Left lobe of liver (tissue), 2 donors: ENCODE data around the gene HTT. TPM values are rescaled to one million over a fixed set of nuclear protein-coding genes. Genes with fewer than 3 reads are reported as not detected.
"Not testable (repeated sequence)": the region's sequence is repeated elsewhere in the genome, so short reads cannot be mapped to it uniquely, and the experiment has no call there.

Experiments used
- ATAC-seq: fragments of 200-7000 bp; cut with Tn5 transposase; one replicate; pipeline ENCODE4 v1.9.1; 2020; ENCODE audit warnings: mild to moderate bottlenecking, moderate library complexity
- DNase-seq: peaks from one replicate; pipeline ENCODE4 v3.0.0-alpha.2; 2020; ENCODE audit warnings: low spot score
- total RNA-seq: library from RNA; stranded (reverse); gene quantifications from one replicate; pipeline ENCODE4 v1.2.1, GENCODE V29; 2021
- donor health status: DM: no; HTN: no; CAD: no; lungs with moderate emphysema.
- donor health status: DM: no; HTN: yes; CAD: no.

The HTT gene
- total RNA-seq, 1 donor from 2014 or later, result 25.1 TPM

DNA sequence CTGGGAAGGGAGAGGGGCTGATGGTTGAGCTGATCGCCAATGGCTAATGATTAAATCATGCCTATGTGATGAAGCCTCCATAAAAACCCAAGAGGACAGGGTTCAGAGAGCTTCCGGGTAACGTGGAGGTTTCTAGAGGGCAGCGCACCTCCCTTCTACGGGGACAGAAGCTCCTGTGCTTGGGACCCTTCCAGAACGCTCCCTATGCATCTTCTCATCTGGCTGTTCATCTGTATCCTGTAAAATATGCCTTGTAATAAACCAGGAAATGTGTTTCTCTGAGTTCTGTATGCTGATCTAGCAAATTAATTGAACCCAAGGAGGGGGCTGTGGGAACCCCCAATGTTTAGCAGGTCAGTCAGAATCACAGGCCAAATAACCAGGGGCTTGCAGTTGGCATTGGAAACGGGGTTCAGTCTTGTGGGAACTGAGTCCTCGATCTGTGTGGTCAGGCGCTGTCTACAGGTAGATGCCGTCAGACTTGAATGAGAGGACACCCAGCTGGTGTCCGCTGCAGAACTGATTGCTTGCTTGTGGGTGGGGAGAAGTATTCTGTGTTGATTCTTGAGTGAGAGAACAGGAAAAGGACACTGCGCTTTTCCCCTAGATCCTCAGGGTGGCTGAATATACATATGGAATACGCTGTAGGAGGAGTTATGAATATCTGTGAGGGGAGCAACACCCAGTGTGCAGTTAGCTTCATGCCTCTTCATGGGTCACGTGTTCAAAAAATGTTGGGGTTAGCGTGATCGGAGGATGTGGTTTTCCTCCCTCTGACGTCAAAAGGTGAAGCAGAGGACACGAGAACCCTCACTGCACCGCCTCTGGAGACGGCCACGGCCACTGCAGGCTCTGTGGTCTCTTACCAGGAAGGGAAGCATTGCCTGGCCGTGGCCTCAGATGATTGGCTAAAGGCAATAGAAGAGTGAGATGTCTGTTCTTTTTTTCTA, 29.3 kb upstream of the HTT start:
- ATAC-seq, result no peak

GRCh38 chr4:3046162-3046561, 28.3 kb upstream of the HTT start:
- ATAC-seq, result no peak

More for the DNA sequence above, 29.3 kb upstream of the HTT start:
- DNase-seq, result no peak

DNA sequence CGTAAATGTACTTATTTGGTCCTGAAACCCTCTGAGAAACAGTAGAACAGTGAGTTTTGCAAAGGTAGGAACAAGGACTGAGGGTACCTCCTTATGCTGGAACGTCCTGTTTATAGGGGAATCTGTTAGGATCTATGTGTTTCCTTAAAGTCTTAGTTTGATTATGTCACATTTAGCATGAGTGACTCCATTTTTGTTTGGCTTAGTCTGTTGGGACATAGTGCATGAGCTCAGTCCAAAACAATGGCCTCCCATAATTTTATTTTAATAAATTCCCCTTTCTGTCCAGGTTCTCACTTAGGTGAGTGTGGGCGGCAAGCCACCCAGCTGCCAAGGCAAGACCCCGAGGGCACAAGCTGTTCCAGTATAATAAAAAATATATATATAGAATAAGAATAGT, 27.9 kb upstream of the HTT start:
- ATAC-seq (no peak), DNase-seq (no peak)

More at GRCh38 chr4:3046162-3046561, 28.3 kb upstream of the HTT start:
- no peak for DNase-seq

- ATAC-seq (peak; percentile 91), DNase-seq (peak; percentile 71)
Observed at GRCh38 chr4:3047464-3048286, 26.8 kb upstream of the HTT start.

- not testable (repeated sequence) for DNase-seq, ATAC-seq
Observed at GRCh38 chr4:3051141-3051897, 23.2 kb upstream of the HTT start.

DNA sequence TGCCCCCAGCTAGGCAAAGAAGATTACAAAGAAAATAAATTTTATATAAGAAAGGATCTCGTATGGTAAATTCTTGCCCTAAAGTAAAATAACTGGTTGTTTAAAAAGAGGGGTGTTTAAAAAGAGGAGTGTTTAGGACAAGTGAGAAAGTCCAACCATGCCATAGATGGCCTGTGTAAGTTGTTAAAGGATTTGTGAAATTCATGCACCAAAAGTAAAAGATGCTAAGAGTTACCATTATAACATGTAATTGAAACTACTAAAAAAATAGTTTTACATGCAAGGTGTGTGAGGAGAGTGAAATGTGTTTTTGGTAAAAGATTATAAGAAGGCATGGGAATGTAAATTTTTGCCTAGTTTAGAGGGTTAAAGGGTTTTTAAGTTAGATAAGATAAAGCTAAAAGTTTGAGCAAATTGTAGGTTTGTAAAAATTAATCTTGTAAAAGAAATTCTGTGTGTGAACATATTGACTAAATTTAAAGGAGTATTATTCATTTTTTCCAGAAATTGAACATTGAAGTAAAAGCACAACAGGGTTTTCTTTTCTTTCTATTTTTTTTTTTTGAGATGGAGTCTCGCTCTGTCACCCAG, 20.2 kb upstream of the HTT start:
- ATAC-seq (no peak), DNase-seq (no peak)

- no peak for ATAC-seq
- no peak for DNase-seq
Observed at GRCh38 chr4:3059943-3060342, 14.5 kb upstream of the HTT start.

DNA sequence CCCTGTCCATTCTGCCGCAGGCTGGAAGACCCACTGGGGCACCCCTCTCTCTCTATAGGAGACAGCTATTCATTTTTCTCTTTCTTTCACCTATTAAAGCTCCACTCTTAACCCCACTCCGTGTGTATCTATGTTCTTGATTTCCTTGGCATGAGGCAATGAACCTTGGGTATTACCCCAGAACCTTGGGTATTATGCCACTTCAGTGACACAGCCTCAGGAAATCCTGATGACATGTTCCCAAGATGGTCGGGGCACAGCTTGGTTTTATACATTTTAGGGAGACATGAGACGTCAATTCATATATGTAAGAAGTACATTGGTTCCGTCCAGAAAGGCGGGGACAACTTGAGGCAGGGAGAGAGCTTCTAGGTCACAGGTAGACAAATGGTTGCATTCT, 13.5 kb upstream of the HTT start:
- ATAC-seq (no peak), DNase-seq (no peak)

GRCh38 chr4:3062471-3062870, 12.0 kb upstream of the HTT start:
- ATAC-seq, result no peak
- no peak for DNase-seq

DNA sequence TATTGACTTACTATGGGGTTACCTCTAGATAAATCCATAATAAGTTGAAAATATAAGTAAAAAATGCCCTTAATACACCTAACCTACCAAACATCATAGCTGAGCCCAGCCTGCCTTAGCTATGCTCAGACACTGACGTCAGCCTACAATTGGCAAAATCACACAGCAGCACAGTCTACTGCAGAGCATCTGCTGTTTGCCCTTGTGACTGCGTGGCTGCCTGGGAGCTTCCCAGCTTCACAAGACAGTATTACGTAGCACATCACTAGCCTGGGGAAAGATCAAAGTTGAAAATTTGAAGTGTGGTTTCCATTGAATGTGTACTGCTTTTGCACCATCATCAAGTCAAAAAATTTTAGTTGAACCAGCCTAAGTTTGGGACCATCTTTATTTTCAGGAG, 8.9 kb upstream of the HTT start:
- DNase-seq (no peak), ATAC-seq (no peak)

DNA sequence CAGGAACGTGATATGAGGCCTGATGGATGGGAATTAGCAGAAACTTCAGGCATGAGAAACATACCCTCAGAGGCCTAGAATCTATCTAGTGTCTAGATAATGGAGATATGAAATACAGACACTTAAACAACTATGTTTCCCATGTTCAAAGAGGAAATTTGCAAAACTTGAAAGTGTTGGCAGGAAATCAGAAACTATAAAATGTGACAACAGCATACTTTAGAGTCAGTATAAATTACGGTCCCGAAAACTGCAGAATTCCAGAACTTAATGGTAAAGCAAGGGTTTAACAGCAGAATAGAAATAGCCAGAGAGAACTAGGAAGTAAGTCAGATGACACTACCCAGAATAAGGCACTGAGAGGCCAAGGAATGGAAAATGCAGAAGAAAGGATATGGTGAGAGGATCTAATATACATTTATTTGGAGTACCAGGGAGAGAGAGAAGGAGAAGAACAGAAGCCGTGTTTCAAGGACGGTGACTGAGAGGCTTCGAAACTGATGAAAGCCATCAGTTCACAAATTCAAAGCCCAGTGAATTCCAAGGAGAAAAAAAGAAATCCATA, 7.6 kb upstream of the HTT start:
- DNase-seq (no peak), ATAC-seq (no peak)

DNA sequence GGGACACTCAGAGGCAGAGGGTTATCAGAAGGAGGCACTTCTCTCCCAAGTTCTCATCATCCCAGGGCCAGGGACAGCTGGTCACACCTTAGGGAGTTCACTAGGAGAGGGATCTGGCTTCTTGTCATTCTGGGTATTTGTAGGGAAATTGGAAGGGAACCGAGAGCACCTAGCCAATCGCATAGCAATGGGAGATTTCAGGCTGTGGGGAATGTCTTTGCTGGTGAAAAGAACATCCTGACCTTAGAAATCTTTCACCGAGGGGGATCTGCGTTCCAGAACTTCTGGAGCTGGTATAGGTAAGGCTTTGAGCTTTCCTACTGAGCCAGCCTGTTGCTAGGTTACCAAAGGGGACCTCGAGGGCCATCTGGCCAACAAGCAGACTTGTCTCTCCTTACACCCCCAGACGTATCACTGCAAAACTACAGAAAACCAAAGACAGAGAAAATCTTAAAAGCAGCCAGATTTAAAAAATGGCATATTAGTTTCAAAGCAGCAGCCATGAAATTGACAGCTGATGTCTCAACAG, 6.9 kb upstream of the HTT start:
- ATAC-seq (no peak), DNase-seq (no peak)

DNA sequence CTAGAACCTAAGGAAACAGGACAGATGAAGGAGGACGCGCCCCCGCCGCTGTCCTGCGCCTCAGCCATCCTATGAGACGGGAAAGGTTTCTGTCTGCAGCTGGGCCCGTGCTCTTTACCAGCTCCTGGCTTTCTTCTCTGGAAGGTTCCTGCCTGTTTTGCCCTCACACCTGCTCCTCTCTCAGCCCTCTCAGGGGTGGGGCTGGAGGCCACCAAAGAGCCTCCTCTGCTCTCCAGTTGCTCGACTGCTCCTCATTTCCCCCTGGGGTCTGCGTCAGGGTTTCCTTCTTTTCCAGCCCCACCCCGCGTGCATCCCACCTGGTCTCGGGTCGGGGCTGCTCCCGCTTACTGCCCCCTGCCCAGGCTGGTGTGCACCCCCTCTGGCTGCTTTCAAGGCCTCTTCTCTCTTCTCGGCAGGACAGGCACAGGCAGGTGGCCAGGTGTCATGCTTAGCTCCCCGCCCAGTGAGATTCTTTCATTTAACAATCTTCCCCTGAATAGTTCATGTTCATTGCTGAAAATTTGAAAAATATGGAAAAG, 4.8 kb upstream of the HTT start:
- DNase-seq (no peak), ATAC-seq (no peak)

- no peak for DNase-seq
- ATAC-seq, result no peak
Observed at GRCh38 chr4:3070709-3071500, 3.6 kb upstream of the HTT start.

- ATAC-seq (no peak), DNase-seq (no peak)
Observed at GRCh38 chr4:3071811-3072210, 2.7 kb upstream of the HTT start.

DNA sequence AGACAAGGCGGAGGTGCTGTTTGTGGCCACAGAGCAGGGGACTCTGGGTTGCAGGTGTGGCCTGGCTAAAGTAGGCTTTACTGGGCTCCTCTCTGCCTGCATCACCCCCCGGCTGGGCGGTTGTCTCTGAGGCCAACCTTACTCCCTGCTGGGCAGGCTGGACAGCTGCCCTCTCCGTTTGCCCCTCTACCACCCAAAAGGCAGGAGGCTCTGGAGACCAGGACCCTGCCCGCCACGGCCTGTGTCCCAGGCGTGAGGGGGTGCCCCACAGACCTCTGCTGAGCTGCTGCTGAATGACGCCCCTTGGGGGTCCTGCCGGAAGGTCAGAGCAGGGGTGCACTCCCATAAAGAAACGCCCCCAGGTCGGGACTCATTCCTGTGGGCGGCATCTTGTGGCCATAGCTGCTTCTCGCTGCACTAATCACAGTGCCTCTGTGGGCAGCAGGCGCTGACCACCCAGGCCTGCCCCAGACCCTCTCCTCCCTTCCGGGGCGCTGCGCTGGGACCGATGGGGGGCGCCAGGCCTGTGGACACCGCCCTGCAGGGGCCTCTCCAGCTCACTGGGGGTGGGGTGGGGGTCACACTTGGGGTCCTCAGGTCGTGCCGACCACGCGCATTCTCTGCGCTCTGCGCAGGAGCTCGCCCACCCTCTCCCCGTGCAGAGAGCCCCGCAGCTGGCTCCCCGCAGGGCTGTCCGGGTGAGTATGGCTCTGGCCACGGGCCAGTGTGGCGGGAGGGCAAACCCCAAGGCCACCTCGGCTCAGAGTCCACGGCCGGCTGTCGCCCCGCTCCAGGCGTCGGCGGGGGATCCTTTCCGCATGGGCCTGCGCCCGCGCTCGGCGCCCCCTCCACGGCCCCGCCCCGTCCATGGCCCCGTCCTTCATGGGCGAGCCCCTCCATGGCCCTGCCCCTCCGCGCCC, 1.1 kb upstream of the HTT start:
- DNase-seq, result no peak
- ATAC-seq, result no peak

DNA sequence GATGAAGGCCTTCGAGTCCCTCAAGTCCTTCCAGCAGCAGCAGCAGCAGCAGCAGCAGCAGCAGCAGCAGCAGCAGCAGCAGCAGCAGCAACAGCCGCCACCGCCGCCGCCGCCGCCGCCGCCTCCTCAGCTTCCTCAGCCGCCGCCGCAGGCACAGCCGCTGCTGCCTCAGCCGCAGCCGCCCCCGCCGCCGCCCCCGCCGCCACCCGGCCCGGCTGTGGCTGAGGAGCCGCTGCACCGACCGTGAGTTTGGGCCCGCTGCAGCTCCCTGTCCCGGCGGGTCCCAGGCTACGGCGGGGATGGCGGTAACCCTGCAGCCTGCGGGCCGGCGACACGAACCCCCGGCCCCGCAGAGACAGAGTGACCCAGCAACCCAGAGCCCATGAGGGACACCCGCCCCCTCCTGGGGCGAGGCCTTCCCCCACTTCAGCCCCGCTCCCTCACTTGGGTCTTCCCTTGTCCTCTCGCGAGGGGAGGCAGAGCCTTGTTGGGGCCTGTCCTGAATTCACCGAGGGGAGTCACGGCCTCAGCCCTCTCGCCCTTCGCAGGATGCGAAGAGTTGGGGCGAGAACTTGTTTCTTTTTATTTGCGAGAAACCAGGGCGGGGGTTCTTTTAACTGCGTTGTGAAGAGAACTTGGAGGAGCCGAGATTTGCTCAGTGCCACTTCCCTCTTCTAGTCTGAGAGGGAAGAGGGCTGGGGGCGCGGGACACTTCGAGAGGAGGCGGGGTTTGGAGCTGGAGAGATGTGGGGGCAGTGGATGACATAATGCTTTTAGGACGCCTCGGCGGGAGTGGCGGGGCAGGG, 568 bp downstream of the HTT start:
- DNase-seq (peak; percentile 52), ATAC-seq (peak; percentile 0)
